GM12891 (cell line): ENCODE measurements around the gene MAP1B.
"Not testable (repeated sequence)": the region's sequence is repeated elsewhere in the genome, so short reads cannot be mapped to it uniquely, and the experiment has no call there.

ENCODE experiments used
- DNase-seq: peaks from one replicate; pipeline ENCODE4 v3.0.0; 2011; ENCODE audit warnings: low spot score; ENCODE audit not compliant: insufficient read length
- FAIRE-seq: peaks from 2 replicates; lab custom pipeline; 2011; peaks lifted over from hg19 to GRCh38; lab: Jason Lieb, UNC
- PAX5 ChIP-seq: IDR thresholded peaks from 2 replicates; pipeline ENCODE4 v1.6.1; 2011; ENCODE audit warnings: low read length, moderate library complexity, mild to moderate bottlenecking; ENCODE audit not compliant: insufficient read depth, severe bottlenecking
- POLR2A ChIP-seq: IDR thresholded peaks from 2 replicates; pipeline ENCODE4 v1.6.1; 2011; ENCODE audit warnings: low read depth, low read length, control low read depth
- POLR2AphosphoS5 ChIP-seq: IDR thresholded peaks from 2 replicates; pipeline ENCODE4 v1.6.1; 2011; ENCODE audit warnings: low read depth, low read length, control low read depth
- POU2F2 ChIP-seq: IDR thresholded peaks from 2 replicates; pipeline ENCODE4 v1.6.1; 2011; ENCODE audit warnings: low read depth, mild to moderate bottlenecking, control low read depth, low read length, moderate library complexity
- SPI1 ChIP-seq: IDR thresholded peaks from 2 replicates; pipeline ENCODE4 v1.6.1; 2011; ENCODE audit warnings: low read depth, low read length, control low read depth
- TAF1 ChIP-seq: IDR thresholded peaks from 2 replicates; pipeline ENCODE4 v1.6.1; 2011; ENCODE audit warnings: low read depth, low read length, control low read depth

MAP1B gene

DNA sequence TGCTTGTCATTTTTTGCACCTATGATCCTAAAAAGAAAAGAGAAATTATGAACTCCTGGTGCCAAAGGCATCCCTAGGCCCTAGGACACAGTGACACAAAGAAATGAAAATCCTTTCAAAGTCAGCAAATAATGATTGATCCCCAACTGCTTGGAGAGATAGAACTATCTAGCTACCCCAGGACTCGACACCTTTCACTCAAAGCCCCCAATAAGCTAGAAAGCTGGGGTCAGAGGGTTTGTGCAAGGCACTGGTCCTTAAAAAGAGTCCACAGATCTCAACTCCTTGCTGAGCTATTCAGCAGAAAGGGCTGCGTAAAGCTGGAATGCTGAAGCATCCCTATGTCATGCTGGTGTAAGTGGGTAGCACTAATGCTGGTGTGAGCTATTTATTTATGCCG, 31.8 kb upstream of the MAP1B start:
- DNase-seq (no peak), FAIRE-seq (no peak)
- no peak for TF ChIP-seq PAX5
- no peak for TF ChIP-seq POLR2AphosphoS5
- no peak for TF ChIP-seq POU2F2
- no peak for TF ChIP-seq POLR2A
- no peak for TF ChIP-seq SPI1
- no peak for TF ChIP-seq TAF1

DNA sequence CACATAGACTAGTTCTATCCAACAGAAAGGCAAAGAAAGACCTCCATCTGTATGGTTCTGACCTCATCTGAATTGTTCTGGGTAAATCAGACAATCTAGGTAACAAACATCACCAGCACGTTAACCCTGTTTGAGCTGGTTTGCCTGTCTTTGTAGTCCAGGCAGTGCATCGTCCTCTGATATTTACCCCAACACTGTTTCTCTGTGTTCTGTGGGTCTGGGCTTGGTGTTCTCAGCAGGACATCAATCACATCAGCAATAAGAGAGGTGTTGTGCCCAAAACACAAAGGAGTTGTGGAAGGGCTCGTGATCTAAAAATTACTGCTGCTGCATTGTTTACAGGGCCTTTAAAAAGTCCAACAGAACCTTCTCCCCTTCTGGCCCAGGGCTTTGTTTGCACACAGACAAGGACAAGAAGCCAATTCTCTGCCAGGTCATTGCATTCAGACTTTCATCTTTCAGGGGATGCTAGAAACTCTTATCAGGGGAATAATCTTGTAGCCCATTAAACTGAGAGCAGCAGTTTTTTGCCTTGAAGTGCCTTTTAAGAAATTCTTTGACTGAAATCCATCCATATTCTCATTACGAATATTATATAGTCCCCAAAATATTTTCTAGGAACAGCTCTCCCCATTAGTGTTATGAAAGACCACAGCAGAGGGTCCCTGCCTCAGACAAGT, 30.5 kb upstream of the MAP1B start:
- TF ChIP-seq POU2F2 (no peak), POLR2AphosphoS5 (no peak), PAX5 (no peak), SPI1 (no peak), POLR2A (no peak), TAF1 (no peak)
- FAIRE-seq (peak; percentile 20), DNase-seq (no peak)

DNA sequence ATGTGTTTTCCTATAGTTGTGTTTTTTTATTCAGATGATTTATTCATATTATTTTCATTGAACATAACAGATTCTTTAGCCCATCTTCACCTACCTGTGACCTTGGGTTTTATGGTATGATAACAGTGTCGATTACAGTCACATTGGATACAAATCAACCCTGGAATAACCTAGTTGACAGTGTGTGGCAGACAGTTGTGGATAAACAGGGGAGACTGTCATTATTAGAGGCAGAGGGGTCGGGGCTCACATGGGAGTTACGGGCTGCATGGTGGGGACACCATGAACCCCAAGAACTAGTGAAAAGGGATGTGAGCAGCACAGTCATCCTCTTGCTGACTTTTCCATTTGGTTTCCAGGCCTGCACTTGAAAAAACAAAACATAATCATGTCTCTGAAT, 29.9 kb upstream of the MAP1B start:
- TF ChIP-seq POLR2A = no peak
- no peak for TF ChIP-seq PAX5
- no peak for TF ChIP-seq POU2F2
- TF ChIP-seq TAF1 = no peak
- no peak for TF ChIP-seq POLR2AphosphoS5
- no peak for TF ChIP-seq SPI1
- FAIRE-seq = no peak
- no peak for DNase-seq

DNA sequence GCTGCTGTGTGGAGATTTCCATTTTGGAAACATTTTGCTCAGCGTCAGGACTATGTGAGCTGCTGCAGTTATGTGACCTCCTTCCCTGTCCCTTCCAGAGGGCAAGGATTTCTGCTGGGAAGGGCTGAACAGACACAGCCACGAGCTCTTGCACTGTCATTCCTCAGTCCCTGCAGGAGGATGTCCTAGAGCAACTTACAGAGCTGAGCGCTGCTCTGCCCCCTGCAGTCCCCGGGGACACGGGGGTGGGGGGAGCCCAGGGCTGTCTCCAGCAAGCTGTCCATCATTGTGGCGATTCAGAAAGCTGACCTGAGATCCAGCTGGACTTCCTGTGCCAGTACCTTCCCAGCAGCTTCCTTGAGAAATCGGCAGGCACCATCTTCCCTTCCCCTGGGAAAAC, 28.0 kb upstream of the MAP1B start:
- TF ChIP-seq PAX5 (no peak), TAF1 (no peak), POU2F2 (no peak), SPI1 (no peak), POLR2AphosphoS5 (no peak), POLR2A (no peak)
- DNase-seq (no peak), FAIRE-seq (no peak)

DNA sequence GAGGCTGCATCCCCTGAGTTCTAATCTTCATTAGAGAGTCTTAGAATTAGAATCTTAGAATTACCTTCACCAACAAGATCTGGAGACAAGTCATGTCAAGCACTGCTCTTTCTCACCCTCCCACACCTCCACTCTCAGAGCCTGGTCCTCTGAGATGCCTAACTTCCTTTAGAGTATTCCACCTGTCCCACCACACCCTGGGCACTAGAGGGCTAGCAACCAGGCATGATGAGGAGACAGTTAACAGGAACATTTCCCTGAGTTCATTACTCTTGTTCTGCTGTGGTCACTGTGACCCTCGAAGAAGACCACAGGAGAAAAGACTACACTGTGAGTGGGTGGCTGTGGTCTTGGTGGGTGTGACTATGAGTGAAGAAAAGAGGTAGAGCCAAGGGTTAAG, 25.2 kb upstream of the MAP1B start:
- DNase-seq (no peak), FAIRE-seq (no peak)
- TF ChIP-seq POU2F2 (no peak), TAF1 (no peak), POLR2A (no peak), PAX5 (no peak)

DNA sequence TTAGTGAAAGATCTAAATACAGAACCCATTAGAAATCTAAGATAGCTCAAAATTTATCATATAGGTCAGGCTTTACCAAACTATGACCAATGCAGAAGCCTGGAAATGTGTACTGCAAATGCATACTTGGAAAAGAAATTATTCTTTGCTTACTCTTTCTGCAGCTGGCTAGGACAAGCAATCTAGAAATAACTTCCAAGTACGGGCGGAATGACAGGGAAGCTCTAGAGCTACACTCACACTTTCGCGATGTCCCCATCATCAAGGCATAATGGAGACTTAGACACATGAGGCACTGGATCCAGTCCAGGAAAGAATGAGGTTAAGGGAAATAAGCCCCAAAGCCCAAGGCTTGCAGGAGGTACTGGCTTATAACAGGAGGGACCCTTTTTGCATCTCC, 22.4 kb upstream of the MAP1B start:
- DNase-seq (no peak), FAIRE-seq (no peak)
- TF ChIP-seq PAX5 (no peak), POLR2AphosphoS5 (no peak), SPI1 (no peak), POU2F2 (no peak), POLR2A (no peak), TAF1 (no peak)

DNA sequence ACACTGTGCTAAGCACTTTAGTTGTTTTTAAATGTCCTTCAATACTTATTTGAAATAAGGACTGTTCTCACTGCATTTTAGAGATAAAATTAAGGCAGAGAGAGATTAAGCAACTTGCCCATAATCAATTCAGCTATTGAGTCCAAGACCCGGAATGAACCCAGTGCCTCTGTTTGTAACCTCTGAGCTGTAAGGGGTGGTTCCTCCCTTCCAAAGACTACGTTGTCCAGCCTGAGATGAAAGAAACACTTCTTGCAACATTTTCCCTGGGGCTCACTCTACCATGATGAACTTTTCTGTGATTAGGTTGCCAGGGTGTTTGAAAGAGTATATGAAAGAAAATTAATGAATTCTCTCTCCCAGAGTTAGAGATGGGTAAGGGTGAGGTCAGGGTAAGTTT, 22.0 kb upstream of the MAP1B start:
- no peak for TF ChIP-seq POLR2AphosphoS5
- no peak for TF ChIP-seq POU2F2
- no peak for TF ChIP-seq TAF1
- no peak for TF ChIP-seq SPI1
- no peak for TF ChIP-seq PAX5
- TF ChIP-seq POLR2A = no peak
- FAIRE-seq (no peak), DNase-seq (no peak)

DNA sequence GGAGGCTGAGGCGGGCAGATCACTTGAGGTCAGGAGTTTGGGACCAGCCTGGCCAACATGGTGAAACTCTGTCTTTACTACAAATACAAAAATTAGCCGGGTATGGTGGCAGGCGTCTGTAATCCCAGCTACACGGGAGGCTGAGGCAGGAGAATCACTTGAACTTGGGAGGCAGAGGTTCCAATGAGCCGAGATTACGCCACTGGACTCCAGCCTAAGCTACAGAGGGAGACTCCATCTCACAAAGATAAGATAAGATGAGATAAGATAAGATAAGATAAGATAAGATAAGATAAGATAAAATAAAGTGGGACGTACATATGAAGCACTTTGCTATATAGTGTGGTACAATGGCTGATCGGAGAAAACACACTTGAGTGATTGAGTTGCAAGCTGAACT, 17.6 kb upstream of the MAP1B start:
- FAIRE-seq, DNase-seq: not testable (repeated sequence)

DNA sequence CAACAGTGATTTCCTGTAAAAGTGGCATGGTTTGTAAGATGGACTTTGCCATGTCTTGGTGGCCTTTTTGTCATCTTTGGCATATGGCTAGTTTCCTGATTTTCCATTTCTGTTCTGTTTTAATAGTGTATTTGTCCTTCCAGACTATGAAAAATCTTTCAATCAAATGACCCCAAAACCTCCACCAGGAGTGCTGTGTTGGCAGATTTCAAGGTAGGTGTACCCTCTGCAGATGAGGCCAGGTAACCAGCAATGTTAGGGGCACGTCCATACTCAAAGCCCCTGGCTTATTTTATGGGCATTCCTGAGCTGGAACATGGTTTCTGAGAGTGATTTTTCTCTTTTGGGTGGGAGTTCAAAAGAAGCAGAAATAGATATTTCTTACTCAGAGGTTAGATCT, 15.2 kb upstream of the MAP1B start:
- no peak for FAIRE-seq
- DNase-seq = no peak
- TF ChIP-seq PAX5 = no peak

DNA sequence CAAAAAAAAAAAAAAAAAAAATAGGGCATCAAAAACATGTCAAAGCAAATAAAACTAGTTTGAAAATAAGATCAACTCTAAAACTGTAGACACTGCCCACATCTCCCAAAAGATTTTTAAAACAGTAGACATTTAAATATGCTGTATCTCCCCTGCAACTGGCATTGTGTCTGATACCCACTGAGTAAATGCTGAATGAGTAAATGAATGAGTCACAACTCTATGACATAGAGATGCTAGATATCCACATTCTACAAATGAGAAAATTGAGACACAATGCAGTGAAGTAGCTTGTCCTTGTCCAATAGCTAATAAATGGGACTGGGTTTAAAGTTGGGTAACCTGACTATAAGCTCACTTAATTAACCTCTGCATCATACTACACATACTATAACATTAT, 14.1 kb upstream of the MAP1B start:
- FAIRE-seq (no peak), DNase-seq (no peak)
- TF ChIP-seq SPI1 (no peak), POLR2A (no peak), POLR2AphosphoS5 (no peak), PAX5 (no peak), TAF1 (no peak), POU2F2 (no peak)

DNA sequence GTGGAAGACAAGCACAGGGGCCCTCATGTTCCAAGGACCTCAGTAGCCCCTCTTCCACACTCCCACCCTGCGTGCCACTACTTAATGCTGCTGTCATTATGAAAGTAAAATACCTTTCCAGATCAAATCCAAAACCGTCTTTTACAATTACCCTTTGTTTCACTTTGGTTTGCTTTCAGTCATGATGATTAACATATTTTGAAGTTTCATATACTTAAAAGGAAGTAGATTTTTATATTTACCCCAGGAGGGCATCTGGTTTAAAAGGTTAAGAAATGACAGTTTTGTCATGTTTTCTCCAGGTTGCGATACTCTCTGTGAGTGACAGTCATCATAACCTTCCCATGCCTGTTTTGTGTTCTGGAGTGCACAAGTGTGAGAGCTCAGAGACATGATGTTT, 13.5 kb upstream of the MAP1B start:
- no peak for FAIRE-seq
- DNase-seq = no peak
- TF ChIP-seq POLR2AphosphoS5 (no peak), PAX5 (no peak), SPI1 (no peak), POU2F2 (no peak), TAF1 (no peak)
